ENCODE data around the gene IL1R1. TPM values are rescaled to one million over a fixed set of nuclear protein-coding genes. Genes with fewer than 3 reads are reported as not detected.

IL1R1 gene
- total RNA-seq, 1 donor from 2014 or later, result 407 TPM

GRCh38 chr2:102168026-102168771 lies 25.7 kb downstream of the IL1R1 start:
- no peak for DNase-seq (ENCODE audit: low spot score)

- no peak for DNase-seq (ENCODE audit: low spot score)
These were observed 29.4 kb downstream of the IL1R1 start for GRCh38 chr2:102171946-102172345.

- no peak for DNase-seq (ENCODE audit: low spot score)
These were observed 30.2 kb downstream of the IL1R1 start for GRCh38 chr2:102172745-102173144.

GRCh38 chr2:102176172-102176571 lies 33.6 kb downstream of the IL1R1 start:
- no peak for DNase-seq (ENCODE audit: low spot score)

GRCh38 chr2:102177814-102178478 lies 35.4 kb downstream of the IL1R1 start:
- no peak for DNase-seq (ENCODE audit: low spot score)

- no peak for DNase-seq (ENCODE audit: low spot score)
These were observed 36.5 kb downstream of the IL1R1 start for GRCh38 chr2:102179061-102179460.

GRCh38 chr2:102179788-102180686 lies 37.5 kb downstream of the IL1R1 start:
- no peak for DNase-seq (ENCODE audit: low spot score)

- DNase-seq (ENCODE audit: low spot score), result no peak
These were observed 38.1 kb downstream of the IL1R1 start for GRCh38 chr2:102180687-102180999.

- no peak for DNase-seq (ENCODE audit: low spot score)
These were observed 38.8 kb downstream of the IL1R1 start for GRCh38 chr2:102181376-102181775.

- no peak for DNase-seq (ENCODE audit: low spot score)
These were observed 39.5 kb downstream of the IL1R1 start for GRCh38 chr2:102181919-102182635.

- DNase-seq (ENCODE audit: low spot score), result no peak
These were observed 41.5 kb downstream of the IL1R1 start for GRCh38 chr2:102184018-102184417.

- DNase-seq (ENCODE audit: low spot score), result no peak
These were observed 42.0 kb downstream of the IL1R1 start for GRCh38 chr2:102184568-102184967.

GRCh38 chr2:102185347-102185746 lies 42.8 kb downstream of the IL1R1 start:
- DNase-seq (ENCODE audit: low spot score), result no peak

- DNase-seq (ENCODE audit: low spot score), result no peak
These were observed 44.4 kb downstream of the IL1R1 start, which contains the start of gene IL1RL2 for GRCh38 chr2:102186791-102187495. IL1RL2 (plus strand) TSS chr2:102187023; CDS start chr2:102187868, 845 bp downstream.

- DNase-seq (ENCODE audit: low spot score), result no peak
These were observed 45.1 kb downstream of the IL1R1 start for GRCh38 chr2:102187496-102188150.

- no peak for DNase-seq (ENCODE audit: low spot score)
These were observed 48.0 kb downstream of the IL1R1 start for GRCh38 chr2:102190430-102191107.

GRCh38 chr2:102191501-102191900 lies 49.0 kb downstream of the IL1R1 start:
- no peak for DNase-seq (ENCODE audit: low spot score)

- DNase-seq (ENCODE audit: low spot score), result no peak
These were observed 50.5 kb downstream of the IL1R1 start for GRCh38 chr2:102193074-102193473.

- DNase-seq (ENCODE audit: low spot score), result no peak
These were observed 52.2 kb downstream of the IL1R1 start for GRCh38 chr2:102194609-102195268.
